ENCODE measurements around the gene ABCC1.

The ABCC1 gene

GRCh38 chr16:16005721-16006120 is 56.3 kb downstream of the ABCC1 start:
- no peak for DNase-seq
- peaks cover 36% of the 10 kb centered on the region for H3K36me3 Mint-ChIP-seq (ENCODE audit: low read depth)
- H3K27ac Mint-ChIP-seq = no peak overlapping the region

GRCh38 chr16:16006650-16007049 is 57.2 kb downstream of the ABCC1 start:
- Mint-ChIP-seq H3K9me3 (no peaks in the 10 kb centered on the region), H3K27me3 (ENCODE audit: low read depth, poor library complexity) (peaks cover 4% of the 10 kb centered on the region), H3K4me3 (no peak overlapping the region), H3K36me3 (ENCODE audit: low read depth) (peaks cover 41% of the 10 kb centered on the region), H3K27ac (no peak overlapping the region), H3K4me1 (peaks cover 20% of the 10 kb centered on the region)
- DNase-seq = no peak
- TF ChIP-seq CTCF (IDR thresholded peaks at IDR 0.05) = no peak

More at GRCh38 chr16:16005721-16006120, 56.3 kb downstream of the ABCC1 start:
- Mint-ChIP-seq H3K27me3 (ENCODE audit: low read depth, poor library complexity) (peaks cover 4% of the 10 kb centered on the region), H3K4me3 (no peak overlapping the region), H3K4me1 (peaks cover 23% of the 10 kb centered on the region), H3K9me3 (no peaks in the 10 kb centered on the region)
- no peak for TF ChIP-seq CTCF (IDR thresholded peaks at IDR 0.05)

GRCh38 chr16:16007743-16008111 is 58.3 kb downstream of the ABCC1 start:
- DNase-seq = no peak
- no peak overlapping the region for H3K4me3 Mint-ChIP-seq
- H3K27me3 Mint-ChIP-seq (ENCODE audit: low read depth, poor library complexity) = peaks cover 4% of the 10 kb centered on the region
- peaks cover 51% of the 10 kb centered on the region for H3K36me3 Mint-ChIP-seq (ENCODE audit: low read depth)
- no peak for TF ChIP-seq CTCF (IDR thresholded peaks at IDR 0.05)
- peak overlapping the region; percentile 51 for H3K27ac Mint-ChIP-seq
- peaks cover 20% of the 10 kb centered on the region for H3K4me1 Mint-ChIP-seq
- no peaks in the 10 kb centered on the region for H3K9me3 Mint-ChIP-seq

GRCh38 chr16:16008666-16009065 is 59.2 kb downstream of the ABCC1 start:
- TF ChIP-seq CTCF (IDR thresholded peaks at IDR 0.05) = no peak
- Mint-ChIP-seq H3K4me1 (peaks cover 24% of the 10 kb centered on the region), H3K27ac (no peak overlapping the region), H3K4me3 (no peak overlapping the region), H3K27me3 (ENCODE audit: low read depth, poor library complexity) (peaks cover 4% of the 10 kb centered on the region), H3K9me3 (no peaks in the 10 kb centered on the region), H3K36me3 (ENCODE audit: low read depth) (peaks cover 57% of the 10 kb centered on the region)
- no peak for DNase-seq

GRCh38 chr16:16009401-16009800 is 60.0 kb downstream of the ABCC1 start:
- H3K36me3 Mint-ChIP-seq (ENCODE audit: low read depth) = peaks cover 58% of the 10 kb centered on the region
- DNase-seq = no peak
- no peak for TF ChIP-seq CTCF (IDR thresholded peaks at IDR 0.05)
- H3K27me3 Mint-ChIP-seq (ENCODE audit: low read depth, poor library complexity) = peaks cover 4% of the 10 kb centered on the region
- no peak overlapping the region for H3K4me3 Mint-ChIP-seq
- peaks cover 25% of the 10 kb centered on the region for H3K4me1 Mint-ChIP-seq
- peak overlapping the region; percentile 68 for H3K27ac Mint-ChIP-seq
- no peaks in the 10 kb centered on the region for H3K9me3 Mint-ChIP-seq

- no peak for DNase-seq
- Mint-ChIP-seq H3K9me3 (no peaks in the 10 kb centered on the region), H3K4me3 (no peak overlapping the region), H3K27ac (no peak overlapping the region), H3K27me3 (ENCODE audit: low read depth, poor library complexity) (peaks cover 4% of the 10 kb centered on the region), H3K4me1 (peaks cover 25% of the 10 kb centered on the region), H3K36me3 (ENCODE audit: low read depth) (peaks cover 58% of the 10 kb centered on the region)
- no peak for TF ChIP-seq CTCF (IDR thresholded peaks at IDR 0.05)
Measured at GRCh38 chr16:16010194-16010593, 60.8 kb downstream of the ABCC1 start.

All from nephron progenitor cell (in vitro differentiated cells).